Measurements from ENCODE around the gene KIF6.
A peak's percentile ranks its signal among the peaks of the same experiment; 100 is the strongest.
"Not testable (repeated sequence)": the region's sequence is repeated elsewhere in the genome, so short reads cannot be mapped to it uniquely, and the experiment has no call there.

The KIF6 gene, protein sequence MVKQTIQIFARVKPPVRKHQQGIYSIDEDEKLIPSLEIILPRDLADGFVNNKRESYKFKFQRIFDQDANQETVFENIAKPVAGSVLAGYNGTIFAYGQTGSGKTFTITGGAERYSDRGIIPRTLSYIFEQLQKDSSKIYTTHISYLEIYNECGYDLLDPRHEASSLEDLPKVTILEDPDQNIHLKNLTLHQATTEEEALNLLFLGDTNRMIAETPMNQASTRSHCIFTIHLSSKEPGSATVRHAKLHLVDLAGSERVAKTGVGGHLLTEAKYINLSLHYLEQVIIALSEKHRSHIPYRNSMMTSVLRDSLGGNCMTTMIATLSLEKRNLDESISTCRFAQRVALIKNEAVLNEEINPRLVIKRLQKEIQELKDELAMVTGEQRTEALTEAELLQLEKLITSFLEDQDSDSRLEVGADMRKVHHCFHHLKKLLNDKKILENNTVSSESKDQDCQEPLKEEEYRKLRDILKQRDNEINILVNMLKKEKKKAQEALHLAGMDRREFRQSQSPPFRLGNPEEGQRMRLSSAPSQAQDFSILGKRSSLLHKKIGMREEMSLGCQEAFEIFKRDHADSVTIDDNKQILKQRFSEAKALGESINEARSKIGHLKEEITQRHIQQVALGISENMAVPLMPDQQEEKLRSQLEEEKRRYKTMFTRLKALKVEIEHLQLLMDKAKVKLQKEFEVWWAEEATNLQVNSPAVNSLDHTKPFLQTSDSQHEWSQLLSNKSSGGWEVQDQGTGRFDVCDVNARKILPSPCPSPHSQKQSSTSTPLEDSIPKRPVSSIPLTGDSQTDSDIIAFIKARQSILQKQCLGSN

GRCh38 chr6:39724787-39725631 lies at the start of gene KIF6:
Gene KIF6, minus strand, starts transcription at chr6:39725408. Its CDS starts 98 bp downstream, at chr6:39725310.
- peak; percentile 86 to 92 for DNase-seq

- DNase-seq, result no peak
Measured at GRCh38 chr6:39773782-39774181, 48.6 kb upstream of the KIF6 start.

DNA sequence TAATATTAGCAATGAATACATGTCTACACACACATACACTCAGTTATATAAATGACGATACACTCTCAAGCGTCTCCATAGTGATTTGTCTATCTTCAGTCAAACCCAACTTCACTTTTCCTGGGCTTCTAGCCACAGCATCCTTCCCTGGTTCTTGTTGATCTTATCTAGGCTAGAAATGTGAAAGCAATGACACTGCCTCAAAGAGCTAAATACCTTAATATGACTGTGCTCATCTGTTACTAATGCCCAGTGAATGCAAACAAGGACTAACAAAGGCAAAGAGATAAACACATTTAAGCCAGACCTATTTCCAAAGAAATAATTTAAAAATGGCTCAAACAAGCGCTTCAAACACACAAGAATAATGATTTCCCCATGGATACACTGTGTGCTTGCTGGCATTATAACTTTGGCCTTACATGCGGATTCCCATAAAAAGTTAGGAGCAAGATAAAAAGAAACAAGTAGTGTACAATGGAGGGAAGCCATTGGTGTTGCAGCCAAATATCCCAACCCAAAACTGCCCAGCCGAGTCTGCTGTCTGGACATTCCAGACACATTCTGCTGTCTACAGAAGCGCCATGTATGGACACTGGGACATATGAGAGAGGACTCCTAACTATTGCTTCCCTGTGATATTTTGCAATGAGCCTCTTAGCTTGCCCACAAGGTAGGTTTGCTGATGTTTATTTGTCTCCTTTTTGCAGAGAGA lies 47.5 kb upstream of the KIF6 start:
- DNase-seq, result no peak

DNA sequence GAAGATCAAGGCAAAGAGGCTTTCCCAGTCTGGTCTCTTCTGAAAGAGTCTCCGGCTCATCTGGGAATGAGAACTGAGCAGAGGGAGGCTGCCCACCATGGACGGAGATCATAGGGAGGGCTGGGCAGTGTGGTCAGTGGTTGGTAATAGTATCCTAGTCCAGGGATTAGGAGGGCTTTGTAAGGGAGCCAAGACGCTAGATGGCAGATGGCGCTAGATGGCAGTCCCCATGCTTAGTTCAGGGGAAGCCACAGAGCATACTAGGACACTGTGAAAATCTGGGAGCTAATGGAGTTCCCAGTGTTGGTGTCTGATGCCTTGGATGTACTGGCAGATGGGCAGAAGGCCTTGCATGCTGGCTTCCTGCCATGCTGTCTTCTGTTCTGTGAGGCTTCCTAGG lies 45.2 kb upstream of the KIF6 start:
- no peak for DNase-seq

DNA sequence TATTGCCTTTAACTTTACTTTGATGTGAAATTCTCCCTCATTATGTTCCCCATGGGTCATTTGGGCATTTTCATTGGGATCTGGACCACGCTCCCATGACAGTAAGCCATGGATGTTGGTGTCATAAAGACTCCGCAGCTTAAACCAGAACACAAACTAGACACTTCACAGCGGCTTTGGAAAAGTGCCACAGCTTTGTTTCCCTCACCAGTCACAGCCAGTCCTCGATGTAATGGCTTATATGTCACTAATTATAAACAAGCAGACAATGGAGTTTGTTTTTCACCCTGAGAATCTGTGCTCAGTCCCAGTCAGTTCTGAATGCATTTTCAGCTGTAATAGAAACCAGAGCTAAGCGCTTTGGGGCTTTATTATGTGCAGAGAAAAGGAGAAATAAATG lies 43.8 kb upstream of the KIF6 start:
- DNase-seq, result no peak

GRCh38 chr6:39765508-39766065 lies 40.4 kb upstream of the KIF6 start:
- no peak for DNase-seq

GRCh38 chr6:39760226-39760952 lies 35.2 kb upstream of the KIF6 start:
- no peak for DNase-seq

GRCh38 chr6:39758905-39759605 lies 33.8 kb upstream of the KIF6 start:
- DNase-seq, result no peak

GRCh38 chr6:39756582-39756981 lies 31.4 kb upstream of the KIF6 start:
- no peak for DNase-seq

- DNase-seq, result no peak
Measured at GRCh38 chr6:39755231-39755630, 30.0 kb upstream of the KIF6 start.

DNA sequence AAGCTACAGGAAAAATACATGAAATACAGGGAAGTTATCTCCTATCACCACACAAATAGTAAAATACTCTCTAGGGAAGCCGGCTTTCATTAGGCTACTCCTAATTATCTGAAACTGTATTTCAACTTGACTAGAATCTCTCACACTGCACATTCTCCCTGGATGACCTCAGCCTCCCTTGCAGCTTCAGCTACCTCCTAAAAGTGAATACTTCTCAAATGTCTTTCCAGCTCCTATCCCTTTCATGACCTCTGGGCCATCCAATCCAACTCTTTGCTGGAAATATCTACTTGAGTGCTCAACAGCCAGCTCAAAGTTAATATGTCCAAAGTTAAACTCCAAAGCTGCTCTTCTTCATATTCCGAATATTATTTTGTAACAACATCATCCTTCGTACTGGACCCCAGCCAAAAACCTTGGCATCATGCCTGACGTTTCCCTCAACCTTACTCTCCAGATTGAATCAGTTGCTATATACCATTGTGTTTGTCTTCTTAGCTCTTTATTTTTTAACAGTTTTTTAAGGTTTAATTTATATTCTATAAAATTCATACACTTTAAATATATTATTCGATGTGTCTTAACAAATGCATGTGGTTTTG lies 29.4 kb upstream of the KIF6 start:
- no peak for DNase-seq

DNA sequence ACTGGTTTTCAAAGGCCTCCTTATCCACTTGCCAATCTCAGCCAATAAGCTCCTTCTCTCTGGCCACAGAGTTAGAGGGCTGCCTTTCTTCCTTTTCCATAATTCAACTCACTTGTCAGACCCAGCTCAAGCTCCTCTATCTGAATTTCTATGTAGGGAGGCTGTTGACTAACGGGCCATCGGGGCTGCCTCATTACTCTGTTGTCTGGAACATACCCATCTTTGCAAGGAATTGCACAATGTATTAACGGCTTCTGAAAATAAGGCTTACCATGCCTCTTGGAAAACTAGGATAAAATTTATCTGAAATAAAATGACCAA lies 28.5 kb upstream of the KIF6 start:
- DNase-seq, result no peak

DNA sequence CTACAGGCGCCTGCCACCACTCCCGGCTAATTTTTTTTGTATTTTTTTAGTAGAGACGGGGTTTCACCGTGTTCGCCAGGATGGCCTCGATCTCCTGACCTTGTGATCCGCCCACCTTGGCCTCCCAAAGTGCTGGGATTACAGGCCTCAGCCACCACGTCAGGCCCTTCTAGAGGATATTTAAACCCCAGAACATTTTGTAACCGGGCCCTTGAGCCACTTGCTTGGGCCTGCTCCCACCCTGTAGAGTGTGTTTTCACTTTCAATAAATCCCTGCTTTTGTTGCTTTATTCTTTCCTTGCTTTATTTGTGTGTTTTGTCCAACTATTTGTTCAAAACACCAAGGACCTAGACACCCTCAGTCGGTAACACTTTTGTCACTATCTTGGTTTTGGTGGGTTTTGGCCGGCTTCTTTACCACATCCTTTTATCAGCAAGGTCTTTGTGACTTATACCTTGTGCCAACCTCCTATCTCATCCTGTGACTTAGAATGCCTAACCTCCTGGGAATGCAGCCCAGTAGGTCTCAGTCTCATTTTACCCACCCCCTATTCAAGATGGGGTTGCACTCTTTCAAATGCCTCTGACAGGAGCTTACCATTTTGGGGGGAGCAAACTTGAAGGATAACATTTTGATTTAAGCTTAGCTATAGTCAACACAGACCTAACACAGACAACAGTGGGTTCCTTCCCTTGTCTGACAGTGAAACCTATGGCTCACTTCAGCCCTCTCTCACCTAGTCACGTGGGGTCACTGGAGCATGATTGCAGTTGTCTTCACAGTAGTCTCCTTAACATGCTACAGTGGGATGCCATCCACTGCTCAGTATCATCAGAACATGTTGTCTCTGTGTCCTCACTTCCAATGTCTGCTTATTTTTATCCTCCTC lies 27.9 kb upstream of the KIF6 start:
- DNase-seq, result no peak

- no peak for DNase-seq
Measured at GRCh38 chr6:39746795-39747194, 21.6 kb upstream of the KIF6 start.

DNA sequence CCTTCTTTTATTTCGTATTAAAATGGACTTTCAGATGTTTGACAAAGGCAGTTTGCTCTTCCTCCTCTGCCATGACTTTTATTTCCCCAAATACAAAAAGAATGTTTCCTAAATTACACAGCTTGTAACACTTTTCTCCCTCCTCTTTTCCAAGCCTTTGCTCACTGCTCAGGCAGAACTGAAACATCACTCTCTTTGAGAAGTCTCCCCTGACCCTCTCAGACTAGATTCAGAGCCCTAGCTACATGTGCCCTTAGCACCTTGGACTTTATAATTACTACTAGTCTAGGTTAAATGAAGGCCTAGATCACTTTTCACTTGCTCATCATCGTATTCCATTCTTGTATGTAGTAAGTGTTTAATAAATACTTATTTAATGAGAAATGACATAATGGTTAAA lies 8.5 kb upstream of the KIF6 start:
- no peak for DNase-seq

GRCh38 chr6:39731565-39731964 lies 6.4 kb upstream of the KIF6 start:
- DNase-seq, result no peak

DNA sequence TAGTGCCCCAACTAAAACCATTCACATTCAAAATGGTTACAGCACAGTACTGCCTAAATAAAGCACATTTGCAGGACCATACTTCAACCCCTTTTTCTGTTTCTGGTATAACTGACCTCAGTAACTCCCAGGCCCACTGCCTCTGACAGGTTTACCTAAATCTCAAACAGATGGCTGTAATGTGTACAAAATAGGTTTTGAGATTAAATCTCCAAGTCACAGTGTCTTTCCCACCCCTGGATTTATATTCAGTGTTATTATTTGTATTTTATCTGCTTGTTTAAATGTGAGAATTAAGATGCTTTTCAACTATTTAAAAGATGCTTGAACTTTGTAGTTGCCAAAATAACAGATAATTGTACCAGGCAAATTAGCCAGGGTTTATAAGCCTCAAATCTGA lies 4.7 kb upstream of the KIF6 start:
- DNase-seq, result no peak

DNA sequence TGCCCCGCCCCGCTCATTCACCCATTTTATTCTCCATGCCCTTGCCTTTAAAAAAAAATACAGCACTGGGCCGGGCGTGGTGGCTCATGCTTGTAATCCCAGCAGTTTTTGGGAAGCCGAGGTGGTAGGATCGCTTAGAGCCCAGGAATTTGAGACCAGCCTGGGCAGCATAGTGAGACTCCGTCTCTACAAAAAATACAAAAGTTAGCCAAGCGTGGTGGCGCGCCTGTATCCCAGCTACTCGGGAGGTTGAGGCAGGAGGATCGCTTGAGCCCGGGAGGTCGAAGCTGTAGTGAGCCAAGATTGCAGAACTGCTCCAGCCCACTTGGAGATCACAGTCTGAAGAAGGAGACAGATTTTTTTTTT lies 407 bp upstream of the KIF6 start:
- DNase-seq, result no peak

- not testable (repeated sequence) for DNase-seq
Measured at GRCh38 chr6:39723350-39723749, 1.9 kb downstream of the KIF6 start.

- DNase-seq, result peak in 1 of 2 experiments; percentile 27
Measured at GRCh38 chr6:39714802-39715201, 10.4 kb downstream of the KIF6 start.

Data from NCI-H1930 (cell line).